Right ventricle myocardium superior (tissue), 1 donor: Measurements from ENCODE around the gene SLC48A1. TPM values are rescaled to one million over a fixed set of nuclear protein-coding genes. Genes with fewer than 3 reads are reported as not detected.
"Not testable (repeated sequence)": the region's sequence is repeated elsewhere in the genome, so short reads cannot be mapped to it uniquely, and the experiment has no call there.

Experiments
- ATAC-seq: fragments of 200-7000 bp; cut with Tn5 transposase; one replicate; pipeline ENCODE4 v1.9.1; 2020; ENCODE audit warnings: mild to moderate bottlenecking; ENCODE audit not compliant: poor library complexity
- DNase-seq: peaks from one replicate; pipeline ENCODE4 v3.0.0-alpha.2; 2020
- intact Hi-C: fragments of 100-400 bp; cut with DNase I; formaldehyde crosslinking; loops from one replicate; pipeline ENCODE4 v1.11.2; 2022
- total RNA-seq: library from RNA; stranded (reverse); fragmentation: NEBNext Ultra II Directional; extraction: Animal tissue kit (Norgen Biotek cat#: 25700); gene quantifications from one replicate; pipeline ENCODE4 v1.2.1, GENCODE V29; 2021
- donor health status: DM: no; HTN: yes; CAD: no; lungs with severe emphysema.

The SLC48A1 gene
- total RNA-seq, 1 donor from 2014 or later = 26.8 TPM

DNA sequence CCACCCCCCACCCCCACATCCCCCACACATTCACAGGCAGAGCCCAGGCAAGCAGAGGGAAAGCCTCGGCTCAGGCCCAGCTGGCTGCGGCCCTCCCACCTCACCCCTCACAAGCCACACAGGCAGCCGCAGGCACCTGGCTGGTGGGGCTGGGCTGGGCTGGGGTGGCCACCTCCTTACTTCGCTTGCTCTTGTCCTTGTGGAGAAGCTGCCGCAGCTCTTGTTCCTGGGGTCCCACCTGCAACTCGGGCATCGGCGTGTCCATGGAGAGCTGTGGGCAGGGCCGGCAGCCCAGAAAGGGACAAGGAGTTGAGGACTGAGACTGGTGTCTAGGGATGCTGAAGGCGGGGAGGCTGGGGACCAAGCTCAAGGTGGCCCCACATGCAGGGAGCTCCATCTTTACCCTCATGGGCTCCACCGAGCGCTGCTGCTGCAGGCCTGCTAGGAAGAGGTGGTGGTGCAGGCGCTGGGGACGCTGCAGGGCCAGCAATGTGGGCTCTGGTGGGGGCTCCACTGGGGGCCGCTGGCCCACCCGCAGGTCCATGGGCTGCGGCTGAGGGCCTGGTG lies 25.4 kb downstream of the SLC48A1 start:
- intact Hi-C loops = no loop called here
- ATAC-seq (no peak), DNase-seq (no peak)

DNA sequence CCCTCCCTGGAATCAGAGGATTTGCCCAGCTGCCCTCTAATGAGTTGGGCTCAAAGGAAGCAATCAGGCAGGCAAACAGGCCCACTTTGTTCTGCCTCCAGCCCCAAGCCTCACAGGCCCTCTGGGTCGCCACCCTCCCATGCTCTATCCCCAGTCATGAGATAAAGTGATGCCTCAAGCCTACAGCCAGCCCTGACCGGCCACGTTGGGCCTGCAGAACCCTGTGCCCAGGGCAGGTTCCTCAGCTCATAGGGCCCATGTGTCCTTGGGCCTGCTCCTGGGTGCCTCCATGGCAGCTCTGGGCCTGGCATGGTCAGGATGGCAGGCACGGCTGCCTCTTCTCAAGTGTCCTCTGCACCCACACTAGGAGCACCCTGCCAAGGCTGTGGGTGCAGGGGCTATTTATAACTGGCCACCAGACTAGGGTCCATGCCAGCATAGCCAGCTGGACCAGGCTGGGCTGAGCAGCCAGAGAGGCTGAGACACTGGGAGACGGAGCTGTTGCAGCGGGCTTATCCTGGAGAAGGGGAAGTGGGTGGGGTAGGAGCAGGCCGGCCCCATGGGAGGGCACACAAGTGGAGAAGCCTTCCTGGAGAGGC lies 26.4 kb downstream of the SLC48A1 start:
- intact Hi-C loops = no loop called here
- peak; percentile 80 for DNase-seq
- ATAC-seq = peak; percentile 65

DNA sequence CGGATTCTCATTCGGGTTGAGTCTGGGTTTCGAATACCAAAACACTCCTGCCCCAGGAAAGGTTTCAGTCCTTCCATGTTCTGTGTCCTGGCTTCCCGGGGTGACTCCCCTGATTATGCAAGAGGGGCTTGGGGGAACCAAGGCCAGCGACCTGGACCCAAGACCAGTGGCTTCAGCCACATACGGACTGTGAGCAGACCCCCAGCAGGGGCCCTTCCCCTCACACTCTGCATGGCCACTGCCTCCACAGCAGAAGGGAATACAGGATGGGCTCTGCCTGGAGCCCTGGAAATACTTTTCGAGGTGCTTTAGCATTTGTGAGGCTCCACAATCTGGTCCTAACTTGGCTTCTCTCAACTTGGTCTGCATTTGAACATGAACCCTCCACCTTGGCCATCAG lies 27.5 kb downstream of the SLC48A1 start:
- ATAC-seq (no peak), DNase-seq (no peak)
- intact Hi-C loops = no loop called here

DNA sequence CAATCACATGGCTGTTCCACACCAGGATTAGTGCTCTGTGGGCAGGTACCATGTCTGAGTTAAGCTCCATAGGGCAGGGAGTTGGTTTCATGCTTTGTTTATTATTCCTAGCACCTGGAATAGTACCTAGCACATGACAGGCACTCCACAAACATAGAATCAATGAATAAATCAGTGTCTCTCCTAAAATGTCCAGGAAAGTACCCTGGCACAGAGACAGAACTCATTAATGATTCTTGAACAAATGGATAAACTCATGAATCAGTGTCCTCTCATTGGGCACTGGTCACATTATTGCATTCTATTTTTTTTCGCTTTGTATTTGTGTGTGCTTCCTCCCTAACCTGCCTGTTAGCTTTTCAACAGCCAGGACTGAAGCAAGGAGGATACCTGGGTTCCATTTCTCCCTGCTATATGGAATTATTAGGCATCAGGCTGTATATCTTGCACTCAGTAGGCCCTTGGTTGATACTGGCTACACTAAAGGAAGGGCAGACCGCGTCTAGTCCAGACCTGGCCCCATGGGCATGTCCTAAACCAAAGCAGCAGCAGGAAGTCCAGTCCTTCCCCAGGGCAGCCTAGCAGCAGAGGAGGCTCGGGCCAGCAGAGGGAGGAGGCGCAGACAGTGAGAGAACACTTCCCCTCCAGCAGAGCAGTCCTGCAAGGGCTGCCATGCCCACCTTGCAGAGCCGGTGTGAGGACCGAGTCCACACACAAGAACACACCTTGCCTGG lies 28.3 kb downstream of the SLC48A1 start:
- ATAC-seq (peak; percentile 31), DNase-seq (peak; percentile 74)
- intact Hi-C loops = no loop called here

GRCh38 chr12:47801904-47802246 lies 28.8 kb downstream of the SLC48A1 start:
- DNase-seq (no peak), ATAC-seq (no peak)
- intact Hi-C loops = no loop called here

GRCh38 chr12:47802312-47802711 lies 29.3 kb downstream of the SLC48A1 start:
- ATAC-seq = no peak
- intact Hi-C loops = no loop called here
- DNase-seq = no peak

- intact Hi-C loops = no loop called here
- no peak for ATAC-seq
- no peak for DNase-seq
These were observed 30.3 kb downstream of the SLC48A1 start for GRCh38 chr12:47803191-47803875.

DNA sequence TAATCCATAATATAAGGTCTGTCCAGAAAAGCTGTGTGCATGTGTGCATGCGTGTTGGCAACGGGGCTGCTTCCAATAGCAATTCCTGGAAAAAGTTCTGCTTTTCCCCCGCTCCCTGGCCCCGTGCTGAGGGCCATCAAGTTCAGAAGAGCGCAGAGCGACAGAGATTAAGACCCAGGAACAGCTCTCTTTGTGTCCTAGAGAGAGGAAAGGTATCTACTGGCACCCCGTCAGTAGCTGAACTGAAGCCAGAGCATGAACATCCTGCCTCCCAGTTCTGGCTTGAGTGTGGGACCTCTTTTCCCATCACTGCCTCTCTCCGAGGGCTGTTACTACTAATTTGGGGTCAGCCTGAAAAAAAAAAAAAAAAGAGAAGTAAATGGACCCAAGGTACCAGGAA lies 31.1 kb downstream of the SLC48A1 start:
- DNase-seq (no peak), ATAC-seq (no peak)
- intact Hi-C loops = no loop called here

- intact Hi-C loops = no loop called here
- no peak for ATAC-seq
- no peak for DNase-seq
These were observed 32.4 kb downstream of the SLC48A1 start for GRCh38 chr12:47805417-47805816.

DNA sequence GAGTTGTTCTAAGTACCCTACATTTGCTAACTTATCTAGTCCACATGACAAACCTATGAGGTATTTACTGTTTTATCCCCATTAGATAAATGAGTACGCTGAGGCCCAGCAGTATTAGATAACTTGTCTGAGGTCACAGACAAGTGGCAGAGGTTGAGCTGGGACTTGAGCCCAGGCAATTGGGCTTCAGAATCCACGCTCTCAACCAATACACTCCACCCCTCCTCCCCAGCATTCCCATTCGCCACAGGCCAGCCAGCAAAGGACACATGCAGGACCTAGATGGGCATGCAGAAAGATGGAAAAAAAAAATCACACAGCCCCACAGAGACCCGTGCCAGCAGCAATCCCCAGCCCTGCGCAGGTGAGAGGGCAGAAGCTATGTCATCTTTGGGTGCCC lies 34.3 kb downstream of the SLC48A1 start:
- no peak for DNase-seq
- intact Hi-C loops = no loop called here
- ATAC-seq = peak; percentile 53

DNA sequence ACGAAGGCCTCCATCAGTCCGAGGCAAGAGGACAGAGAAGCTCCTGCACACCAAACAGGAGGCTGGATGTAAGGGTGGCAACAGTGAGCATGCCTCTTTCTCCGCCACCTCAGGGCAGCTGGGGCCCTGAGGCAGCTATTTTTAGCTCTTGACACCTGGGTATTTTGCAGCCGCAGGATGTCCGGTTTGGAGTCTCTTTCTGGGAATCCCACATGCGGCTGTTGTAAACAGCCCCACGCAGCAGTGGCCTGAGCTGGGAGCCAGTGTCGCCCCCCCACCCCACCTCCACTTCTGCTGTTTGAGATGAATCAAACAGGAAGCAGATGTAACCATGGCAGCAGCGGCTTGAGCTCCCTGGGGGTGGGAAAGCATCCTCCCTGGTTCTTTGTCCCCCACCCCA lies 35.0 kb downstream of the SLC48A1 start:
- peak; percentile 78 for DNase-seq
- ATAC-seq = peak; percentile 29
- intact Hi-C loops = no loop called here

GRCh38 chr12:47808574-47809365 lies 35.7 kb downstream of the SLC48A1 start:
- intact Hi-C loops = no loop called here
- DNase-seq (no peak), ATAC-seq (no peak)

DNA sequence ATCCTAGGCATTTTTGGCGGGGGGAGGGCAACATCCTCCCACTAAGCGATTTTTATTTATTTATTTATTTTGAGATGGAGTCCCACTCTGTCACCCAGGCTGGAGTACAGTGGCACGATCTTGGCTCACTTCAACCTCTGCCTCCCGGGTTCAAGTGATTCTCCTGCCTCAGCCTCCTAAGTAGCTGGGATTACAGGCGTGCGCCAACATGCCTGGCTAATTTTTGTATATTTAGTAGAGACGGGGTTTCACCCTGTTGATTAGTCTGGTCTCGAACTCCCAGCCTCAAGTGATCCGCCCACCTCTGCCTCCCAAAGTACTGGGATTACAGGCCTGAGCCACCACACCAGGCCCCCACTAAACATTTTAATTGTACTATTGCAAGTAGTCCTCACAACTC lies 36.5 kb downstream of the SLC48A1 start:
- DNase-seq, ATAC-seq, intact Hi-C loops: not testable (repeated sequence)

- intact Hi-C loops = no loop called here
- no peak for DNase-seq
- ATAC-seq = no peak
These were observed 38.0 kb downstream of the SLC48A1 start for GRCh38 chr12:47811072-47811396.

DNA sequence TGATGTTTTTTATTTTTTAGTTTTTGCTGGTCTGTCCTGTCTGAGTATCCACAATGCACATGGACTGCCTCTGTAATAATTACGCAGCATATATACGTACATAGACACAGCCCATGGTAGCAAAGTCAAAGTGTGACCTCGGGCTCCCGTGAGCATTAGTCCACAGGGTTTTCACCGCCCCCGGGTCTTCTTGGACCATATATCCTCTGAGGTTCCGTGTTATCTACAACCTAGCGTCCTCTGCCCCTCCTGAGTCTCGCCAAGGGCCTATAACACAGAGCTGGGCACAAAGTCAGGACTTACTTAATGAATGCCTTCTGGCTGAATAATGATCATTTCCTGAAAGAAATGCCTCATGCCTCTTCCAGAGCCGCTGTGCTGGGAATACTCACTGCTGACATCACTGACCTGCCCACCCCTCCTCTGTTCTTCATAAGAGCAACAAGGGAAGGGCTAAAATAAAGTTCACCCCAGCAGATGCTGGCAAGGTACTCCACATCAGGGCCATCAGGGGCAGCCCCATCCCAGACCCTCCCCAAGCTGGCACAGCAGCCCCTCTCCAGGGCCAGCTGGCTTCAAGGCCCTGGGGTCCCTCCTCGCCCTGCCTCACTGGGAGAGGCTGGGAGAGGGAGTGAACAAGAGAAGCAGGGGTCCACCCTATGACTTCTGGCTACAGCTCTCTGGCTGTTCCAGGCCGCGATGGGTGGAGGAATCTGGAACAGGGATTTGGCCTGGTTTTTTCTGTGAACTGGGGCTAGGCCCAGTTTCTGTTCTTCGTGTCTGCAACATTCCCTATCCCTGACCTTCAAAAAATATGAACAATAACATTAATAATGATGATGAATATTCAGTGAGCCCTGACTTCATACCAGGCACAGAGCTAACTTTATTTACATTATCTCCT lies 38.8 kb downstream of the SLC48A1 start:
- intact Hi-C loops = no loop called here
- peak; percentile 42 for ATAC-seq
- peak; percentile 78 for DNase-seq

DNA sequence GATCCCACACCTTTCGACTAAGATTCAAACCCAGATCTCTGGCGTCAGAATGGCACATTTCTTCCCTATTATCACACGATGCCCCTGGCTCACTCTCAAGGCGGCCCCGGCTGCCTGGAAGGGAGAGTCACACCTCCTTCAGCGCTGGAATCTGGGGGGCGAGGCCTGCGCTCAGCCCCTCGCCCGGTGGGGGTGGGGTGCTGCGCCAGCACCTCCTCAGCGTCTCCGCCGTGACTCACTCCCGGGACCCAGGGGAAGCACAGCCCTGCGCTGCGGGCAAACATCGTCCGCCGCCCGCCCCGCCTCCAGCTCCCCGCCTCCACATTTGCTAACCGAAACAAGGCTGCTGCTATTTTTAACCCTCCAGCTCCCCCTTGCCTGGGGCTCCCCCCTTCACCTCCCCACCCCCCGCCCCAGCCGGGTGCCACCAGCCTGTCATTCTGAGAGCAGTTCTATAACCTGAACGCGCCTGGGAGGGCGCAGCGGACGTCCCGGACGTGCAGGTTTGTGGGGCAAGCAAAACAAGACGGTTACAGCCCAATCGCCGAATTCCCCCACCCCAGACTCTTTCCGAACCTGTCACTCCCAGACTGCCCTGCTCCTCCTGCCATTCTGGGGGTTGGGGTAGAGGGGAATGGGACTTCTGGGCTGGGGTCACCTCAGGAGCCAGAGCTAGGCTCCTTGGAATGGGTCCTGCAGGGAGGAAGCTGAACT lies 39.9 kb downstream of the SLC48A1 start:
- peak; percentile 83 for ATAC-seq
- DNase-seq = peak; percentile 93
- intact Hi-C loops = no loop called here

GRCh38 chr12:47813511-47814196 lies 40.6 kb downstream of the SLC48A1 start:
- DNase-seq = peak; percentile 33
- intact Hi-C loops = no loop called here
- ATAC-seq = peak; percentile 3
